Stimulated activated CD8-positive, alpha-beta memory T cell treated with anti-CD3 and anti-CD28 coated beads, Interleukin-12 subunit alpha, Interleukin-12 subunit beta, amount 100 ng/mL, for 4 hours (primary cell): Measurements from ENCODE around the gene OR51T1.
"Not testable (repeated sequence)": the region's sequence is repeated elsewhere in the genome, so short reads cannot be mapped to it uniquely, and the experiment has no call there.

Source experiments
- DNase-seq: peaks from one replicate; pipeline ENCODE4 v3.0.0-alpha.2; 2020; ENCODE audit warnings: low read depth

OR51T1 gene, protein sequence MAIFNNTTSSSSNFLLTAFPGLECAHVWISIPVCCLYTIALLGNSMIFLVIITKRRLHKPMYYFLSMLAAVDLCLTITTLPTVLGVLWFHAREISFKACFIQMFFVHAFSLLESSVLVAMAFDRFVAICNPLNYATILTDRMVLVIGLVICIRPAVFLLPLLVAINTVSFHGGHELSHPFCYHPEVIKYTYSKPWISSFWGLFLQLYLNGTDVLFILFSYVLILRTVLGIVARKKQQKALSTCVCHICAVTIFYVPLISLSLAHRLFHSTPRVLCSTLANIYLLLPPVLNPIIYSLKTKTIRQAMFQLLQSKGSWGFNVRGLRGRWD

DNA sequence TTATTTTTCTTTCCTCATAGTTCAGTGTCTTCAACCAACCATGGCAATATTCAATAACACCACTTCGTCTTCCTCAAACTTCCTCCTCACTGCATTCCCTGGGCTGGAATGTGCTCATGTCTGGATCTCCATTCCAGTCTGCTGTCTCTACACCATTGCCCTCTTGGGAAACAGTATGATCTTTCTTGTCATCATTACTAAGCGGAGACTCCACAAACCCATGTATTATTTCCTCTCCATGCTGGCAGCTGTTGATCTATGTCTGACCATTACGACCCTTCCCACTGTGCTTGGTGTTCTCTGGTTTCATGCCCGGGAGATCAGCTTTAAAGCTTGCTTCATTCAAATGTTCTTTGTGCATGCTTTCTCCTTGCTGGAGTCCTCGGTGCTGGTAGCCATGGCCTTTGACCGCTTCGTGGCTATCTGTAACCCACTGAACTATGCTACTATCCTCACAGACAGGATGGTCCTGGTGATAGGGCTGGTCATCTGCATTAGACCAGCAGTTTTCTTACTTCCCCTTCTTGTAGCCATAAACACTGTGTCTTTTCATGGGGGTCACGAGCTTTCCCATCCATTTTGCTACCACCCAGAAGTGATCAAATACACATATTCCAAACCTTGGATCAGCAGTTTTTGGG lies at the start of gene OR51T1:
OR51T1 (plus strand) TSS at position 41 of the 641 bp plus-strand sequence; CDS start at position 41, 0 bp downstream.
- no peak for DNase-seq

DNA sequence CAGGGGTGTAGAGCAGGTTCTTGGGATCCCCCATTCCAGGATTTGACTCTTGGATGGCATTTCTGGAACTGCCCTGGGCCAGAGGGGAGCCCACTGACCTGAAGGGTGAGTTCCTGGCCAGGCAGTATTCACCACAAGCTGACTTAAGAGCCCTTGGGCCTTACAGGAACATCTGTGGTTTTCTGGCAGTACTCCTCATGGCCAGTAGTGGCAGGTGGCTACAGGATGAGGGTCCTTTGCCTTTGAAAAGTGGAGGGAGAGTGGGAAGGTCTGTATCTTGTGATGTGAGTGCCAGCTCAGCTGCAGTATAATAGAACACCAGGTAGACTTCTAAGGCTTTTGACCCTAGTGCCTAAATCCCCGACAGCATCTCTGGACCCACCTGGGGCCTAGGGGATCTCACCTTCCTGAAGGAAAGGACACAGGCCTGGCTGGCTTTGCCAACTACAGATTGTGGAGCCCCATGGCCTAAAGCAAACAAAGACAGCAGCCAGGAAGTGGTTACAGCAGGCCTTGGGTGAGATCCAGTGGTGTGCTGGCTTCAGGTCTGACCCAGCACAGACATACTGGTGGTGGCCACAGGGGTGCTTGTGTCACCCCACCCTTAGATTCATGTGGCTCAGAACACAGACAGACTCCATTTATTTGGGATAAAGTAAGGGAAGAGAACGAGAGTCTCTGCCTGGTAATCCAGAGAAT lies 41.7 kb upstream of the OR51T1 start:
- no peak for DNase-seq

GRCh38 chr11:4848908-4849532 lies 32.7 kb upstream of the OR51T1 start, which contains the start of gene OR51S1:
Gene OR51S1, minus strand, starts transcription at chr11:4849208. Its CDS starts 0 bp downstream, at chr11:4849208.
- DNase-seq = no peak

- no peak for DNase-seq
Observed at GRCh38 chr11:4851033-4851432, 30.7 kb upstream of the OR51T1 start.

DNA sequence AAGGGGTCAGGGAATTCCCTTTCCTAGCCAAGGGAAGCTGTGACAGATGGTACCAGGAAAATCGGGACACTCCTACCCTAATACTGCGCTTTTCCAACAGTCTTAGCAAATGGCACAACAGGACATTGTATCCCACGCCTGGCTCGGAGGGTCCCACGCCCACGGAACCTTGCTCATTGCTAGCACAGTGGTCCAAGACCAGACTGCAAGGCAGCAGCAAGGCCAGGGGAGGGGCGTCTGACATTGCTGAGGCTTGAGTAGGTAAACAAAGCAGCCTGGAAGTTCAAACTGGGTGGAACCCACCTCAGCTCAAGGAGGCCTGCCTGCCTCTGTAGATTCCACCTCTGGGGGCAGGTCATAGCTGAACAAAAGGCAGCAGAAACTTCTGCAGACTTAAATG lies 27.4 kb upstream of the OR51T1 start:
- DNase-seq = not testable (repeated sequence)

GRCh38 chr11:4862447-4863236 lies 19.1 kb upstream of the OR51T1 start:
- DNase-seq = no peak

DNA sequence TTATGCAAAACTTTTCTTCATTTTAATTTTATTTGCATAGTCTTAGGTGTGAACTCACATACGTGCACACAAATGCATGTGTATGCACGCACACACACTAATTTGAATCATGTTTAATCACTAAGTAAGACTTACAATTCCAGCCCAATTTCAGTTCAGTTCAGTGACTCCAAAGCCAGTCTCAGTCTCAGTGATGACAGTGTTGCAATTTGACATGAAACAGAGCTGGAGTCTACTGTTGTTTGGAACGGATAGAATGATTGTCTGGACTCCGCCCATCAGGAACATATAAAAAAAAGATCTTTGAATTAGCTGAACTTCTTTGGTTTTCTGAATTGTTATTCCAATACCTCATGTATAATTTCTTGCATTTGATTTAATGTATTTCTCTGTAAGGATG lies 17.8 kb upstream of the OR51T1 start:
- no peak for DNase-seq

- no peak for DNase-seq
Observed at GRCh38 chr11:4865855-4866254, 15.8 kb upstream of the OR51T1 start.

DNA sequence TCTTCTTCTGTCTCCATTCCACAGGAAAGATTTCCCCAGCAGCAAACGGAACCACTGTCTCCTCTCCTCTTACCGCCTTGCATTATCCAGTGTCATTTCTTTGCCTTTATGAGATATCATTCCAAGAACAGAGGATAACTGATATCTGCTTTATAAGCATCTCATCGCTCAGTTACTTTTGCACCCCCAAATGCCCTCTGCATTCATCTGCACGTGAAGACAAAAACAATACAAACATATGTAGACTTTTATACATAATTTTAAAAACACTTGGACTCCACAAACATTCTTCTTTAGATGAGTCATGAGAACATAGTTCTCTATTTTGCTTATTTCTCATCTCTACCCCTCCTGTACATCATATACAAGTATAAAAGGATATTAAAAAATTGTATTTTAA lies 512 bp upstream of the OR51T1 start:
- no peak for DNase-seq

GRCh38 chr11:4882543-4882942 lies 843 bp downstream of the OR51T1 start:
- no peak for DNase-seq

GRCh38 chr11:4884361-4884760 lies 2.7 kb downstream of the OR51T1 start:
- no peak for DNase-seq

DNA sequence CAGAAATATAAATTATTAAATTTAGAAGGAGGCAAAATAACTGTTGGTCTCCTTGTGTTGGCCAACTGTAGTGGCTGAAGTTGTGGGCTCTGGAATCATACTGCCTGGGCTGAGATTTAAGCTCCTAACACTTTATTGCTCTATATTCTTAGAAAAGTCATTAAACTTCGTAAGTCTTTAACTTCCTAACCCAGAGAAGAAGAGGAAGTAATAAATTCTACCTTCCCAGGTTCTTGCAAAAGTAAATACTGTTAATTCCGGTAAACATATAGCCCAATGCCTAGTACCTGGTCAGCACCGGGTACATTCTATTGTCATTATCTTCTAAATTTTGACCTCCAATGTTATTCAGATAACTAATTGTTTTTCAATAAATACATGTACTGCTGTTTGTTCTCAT lies 4.5 kb downstream of the OR51T1 start:
- no peak for DNase-seq

DNA sequence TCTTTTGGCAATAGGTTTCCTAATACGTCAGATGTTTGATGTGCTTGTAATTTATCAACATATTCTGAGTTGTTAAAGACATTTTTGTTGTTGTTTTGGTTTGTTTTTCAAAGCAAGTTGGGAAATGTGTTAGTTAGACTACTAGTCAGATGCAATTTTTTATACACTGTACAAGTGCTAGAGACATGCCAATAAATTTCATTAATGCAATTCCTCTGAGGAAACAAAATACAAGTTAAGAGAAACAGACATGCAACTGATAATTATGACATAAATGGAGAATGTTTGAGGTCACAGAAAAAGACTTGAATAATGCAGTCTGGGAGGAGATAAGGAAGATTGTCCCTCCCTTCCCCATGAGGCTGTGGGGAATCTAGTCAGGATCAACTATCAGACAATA lies 5.9 kb downstream of the OR51T1 start:
- no peak for DNase-seq

DNA sequence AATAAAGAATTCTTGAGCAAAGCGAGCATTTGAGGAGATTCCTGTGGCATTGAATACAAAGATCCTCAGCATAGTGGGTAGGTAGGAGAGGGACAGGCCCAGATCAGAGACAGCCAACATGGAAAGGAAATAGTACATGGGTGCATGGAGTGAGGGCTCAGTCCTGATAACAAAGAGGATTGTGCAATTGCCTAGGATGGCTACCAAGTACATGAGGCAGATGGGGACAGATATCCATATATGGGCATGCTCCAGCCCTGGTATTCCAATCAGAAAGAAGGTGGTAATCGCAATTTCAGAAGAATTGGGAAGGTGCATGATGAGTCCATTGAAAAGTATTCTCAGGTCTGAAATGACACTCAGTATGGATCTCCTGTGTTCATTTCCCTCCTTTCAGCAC lies 8.6 kb downstream of the OR51T1 start:
- DNase-seq = no peak

- DNase-seq = no peak
Observed at GRCh38 chr11:4891996-4892640, 10.4 kb downstream of the OR51T1 start.

DNA sequence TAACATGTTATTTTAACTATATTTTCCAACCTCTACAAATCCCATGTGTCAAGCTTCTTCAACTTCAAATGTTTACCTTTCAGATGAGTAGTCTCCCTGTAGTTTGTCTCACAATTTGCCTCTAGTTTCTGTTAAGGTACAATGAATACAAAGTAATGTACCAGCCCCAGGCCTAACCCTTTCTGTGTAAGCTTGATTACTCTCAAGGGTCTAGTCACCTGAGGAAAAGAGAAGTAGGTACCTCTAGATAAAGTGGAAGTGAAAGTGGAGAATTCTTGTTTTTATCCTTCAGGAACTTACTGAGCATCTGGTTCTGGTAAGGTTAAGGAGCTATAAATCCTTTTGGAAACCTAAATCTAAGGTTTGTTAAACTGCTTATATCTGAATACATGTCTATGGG lies 21.8 kb downstream of the OR51T1 start, which contains the start of gene OR51A7:
OR51A7 (plus strand) TSS at position 300 of the 400 bp plus-strand sequence. CDS start 3,587 bp downstream, outside the sequence.
- no peak for DNase-seq

- DNase-seq = no peak
Observed at GRCh38 chr11:4916581-4916980, 34.9 kb downstream of the OR51T1 start.

GRCh38 chr11:4919250-4919649 lies 37.5 kb downstream of the OR51T1 start, which contains the start of gene OR51G2:
Gene OR51G2, minus strand, starts transcription at chr11:4919350. Its CDS starts 3,687 bp downstream, at chr11:4915663.
- DNase-seq = no peak

- DNase-seq = no peak
Observed at GRCh38 chr11:4921796-4922195, 40.1 kb downstream of the OR51T1 start.

DNA sequence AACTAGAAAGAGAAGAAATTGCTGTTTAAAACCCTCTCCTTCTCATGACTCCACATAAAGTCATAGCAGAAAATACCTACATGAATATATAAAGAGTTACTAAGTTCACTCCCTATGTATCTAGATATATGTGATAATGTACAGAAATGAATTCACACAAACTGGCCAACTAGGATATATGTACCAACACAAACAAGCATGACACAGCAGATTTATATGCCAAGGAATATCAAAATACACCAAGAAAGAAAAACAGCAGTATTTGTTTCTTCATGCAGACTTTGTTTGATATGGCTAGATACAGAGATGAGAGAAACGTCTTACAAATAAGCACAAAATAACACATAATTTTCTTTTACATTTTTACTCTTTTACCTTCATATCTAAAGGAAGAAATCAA lies 40.6 kb downstream of the OR51T1 start:
- no peak for DNase-seq

- DNase-seq = no peak
Observed at GRCh38 chr11:4924239-4924638, 42.5 kb downstream of the OR51T1 start, which contains the start of gene OR51G1. Gene OR51G1, minus strand, starts transcription at chr11:4924339. Its CDS starts 0 bp downstream, at chr11:4924339.
